Mesenchymal stem cell (in vitro differentiated cells and primary cell): ENCODE measurements around the gene CERS1.
A peak's percentile ranks its signal among the peaks of the same experiment; 100 is the strongest.

Experiments used
- DNase-seq: peaks from one replicate; pipeline ENCODE4 v3.0.0-alpha.2; 2013
- H2AFZ ChIP-seq: one replicate; pipeline ENCODE4 v1.6.1; 2013; ENCODE audit warnings: low read depth, mild to moderate bottlenecking, control low read depth, inconsistent platforms, low read length, moderate library complexity
- H2AK5ac ChIP-seq: 2 replicates; pipeline ENCODE4 v1.6.1; 2013; ENCODE audit warnings: low read length, moderate library complexity, mild to moderate bottlenecking, inconsistent platforms; ENCODE audit not compliant: severe bottlenecking
- H2BK120ac ChIP-seq: one replicate; pipeline ENCODE4 v1.6.1; 2013; ENCODE audit warnings: low read depth, mild to moderate bottlenecking, inconsistent platforms, low read length, moderate library complexity
- H2BK12ac ChIP-seq, 2 experiments: one replicate each; pipeline ENCODE4 v1.6.1; 2013; ENCODE audit warnings: inconsistent platforms in 2 of 2, low read length in 2 of 2, mild to moderate bottlenecking in 2 of 2, moderate library complexity in 2 of 2, control low read depth in 1 of 2
- H2BK15ac ChIP-seq: one replicate; pipeline ENCODE4 v1.6.1; 2013; ENCODE audit warnings: mild to moderate bottlenecking, low read depth, inconsistent platforms; ENCODE audit not compliant: poor library complexity, severe bottlenecking
- H2BK5ac ChIP-seq: 2 replicates; pipeline ENCODE4 v1.6.1; 2013; ENCODE audit warnings: low read depth, mild to moderate bottlenecking, low read length, control low read depth, inconsistent platforms; ENCODE audit not compliant: poor library complexity, severe bottlenecking
- H3K14ac ChIP-seq, 2 experiments: one replicate each; pipeline ENCODE4 v1.6.1; 2013; ENCODE audit warnings: inconsistent platforms in 2 of 2, low read length in 2 of 2, control low read depth in 1 of 2, mild to moderate bottlenecking in 1 of 2, moderate library complexity in 1 of 2
- H3K18ac ChIP-seq, 2 experiments: one replicate each; pipeline ENCODE4 v1.6.1; 2013; ENCODE audit warnings: inconsistent platforms in 2 of 2, low read length in 2 of 2, control low read depth in 1 of 2, low read depth in 1 of 2, mild to moderate bottlenecking in 1 of 2
- H3K23ac ChIP-seq, 2 experiments: one replicate each; pipeline ENCODE4 v1.6.1; 2013; ENCODE audit warnings: inconsistent platforms in 2 of 2, low read length in 2 of 2, mild to moderate bottlenecking in 2 of 2, moderate library complexity in 2 of 2, control low read depth in 1 of 2
- H3K27ac ChIP-seq: 2 replicates; pipeline ENCODE4 v1.5.1; 2013; ENCODE audit warnings: mild to moderate bottlenecking, moderate library complexity, low read length, control low read depth, inconsistent platforms; ENCODE audit not compliant: poor library complexity, severe bottlenecking
- H3K27me3 ChIP-seq, 2 experiments: 2 replicates each; pipeline versions ENCODE4 v1.6.1 to v1.7.0; 2013; ENCODE audit warnings: low read length in 2 of 2, mild to moderate bottlenecking in 2 of 2, moderate library complexity in 2 of 2, control low read depth in 1 of 2, inconsistent platforms in 1 of 2; ENCODE audit not compliant: control insufficient read depth in 1 of 2, insufficient read depth in 1 of 2
- H3K36me3 ChIP-seq, 2 experiments: 2 replicates each; pipeline versions ENCODE4 v1.6.1 to v1.7.0; 2013; ENCODE audit warnings: low read length in 2 of 2, control low read depth in 1 of 2, inconsistent platforms in 1 of 2, low read depth in 1 of 2, mild to moderate bottlenecking in 1 of 2; ENCODE audit not compliant: insufficient read depth in 2 of 2, control insufficient read depth in 1 of 2
- H3K4ac ChIP-seq, 2 experiments: one replicate each; pipeline ENCODE4 v1.6.1; 2013; ENCODE audit warnings: inconsistent platforms in 2 of 2, low read length in 2 of 2, mild to moderate bottlenecking in 2 of 2, moderate library complexity in 2 of 2, control low read depth in 1 of 2, low read depth in 1 of 2
- H3K4me1 ChIP-seq: 2 replicates; pipeline ENCODE4 v1.6.1; 2013; ENCODE audit warnings: low read depth, low read length, control low read depth; ENCODE audit not compliant: control insufficient read depth, insufficient read depth
- H3K4me2 ChIP-seq: 2 replicates; pipeline ENCODE4 v1.6.1; 2013; ENCODE audit warnings: low read length, mild to moderate bottlenecking, inconsistent platforms; ENCODE audit not compliant: poor library complexity, severe bottlenecking
- H3K4me3 ChIP-seq, 2 experiments: 2 replicates each; pipeline versions ENCODE4 v1.5.1 to v1.7.0; 2013; ENCODE audit warnings: low read length in 2 of 2, mild to moderate bottlenecking in 2 of 2, control low read depth in 1 of 2, low read depth in 1 of 2; ENCODE audit not compliant: insufficient read depth in 1 of 2
- H3K79me1 ChIP-seq: replicated peaks from 2 replicates; pipeline ENCODE4 v1.6.1; 2013; ENCODE audit warnings: mild to moderate bottlenecking, control low read depth, low read length, inconsistent platforms; ENCODE audit not compliant: poor library complexity, severe bottlenecking
- H3K9ac ChIP-seq: 2 replicates; pipeline ENCODE4 v1.7.0; 2013; ENCODE audit warnings: mild to moderate bottlenecking, low read length, moderate library complexity
- H3K9me3 ChIP-seq: 2 replicates; pipeline ENCODE4 v1.7.0; 2013; ENCODE audit warnings: mild to moderate bottlenecking, low read length; ENCODE audit not compliant: control insufficient read depth
- H4K8ac ChIP-seq: one replicate; pipeline ENCODE4 v1.6.1; 2013; ENCODE audit warnings: inconsistent platforms, mild to moderate bottlenecking, low read length, moderate library complexity
- H4K91ac ChIP-seq: one replicate; pipeline ENCODE4 v1.6.1; 2013; ENCODE audit warnings: mild to moderate bottlenecking, low read length, inconsistent platforms
- WGBS: methylation state at CpG from one replicate; pipeline ENCODE4 v1.1.7; 2013; ENCODE audit warnings: mixed read lengths; 5-methylcytosine and 5-hydroxymethylcytosine counted together

Gene CERS1

GRCh38 chr19:18856385-18857126 lies 39.4 kb downstream of the CERS1 start:
- Histone ChIP-seq H2BK12ac (no peak overlapping the region), H3K4me1 (no peaks in the 10 kb centered on the region), H2AK5ac (no peak overlapping the region), H2AFZ (no peak overlapping the region), H3K4me3 (no peak overlapping the region), H3K36me3 (peaks cover 98 to 99% of the 10 kb centered on the region in 2 experiments), H2BK120ac (no peak overlapping the region), H4K8ac (no peak overlapping the region), H3K9me3 (no peaks in the 10 kb centered on the region), H2BK15ac (no peak overlapping the region), H3K18ac (no peak overlapping the region), H3K4me2 (no peak overlapping the region), H3K9ac (no peak overlapping the region), H3K79me1 (peaks cover 68% of the 10 kb centered on the region), H3K27me3 (no peaks in the 10 kb centered on the region), H3K23ac (no peak overlapping the region), H4K91ac (peak overlapping the region; percentile 12), H3K4ac (no peak overlapping the region), H3K14ac (no peak overlapping the region), H3K27ac (no peak overlapping the region), H2BK5ac (no peak overlapping the region)
- WGBS: 91% methylated on average over 21 of the region's 22 CpGs
- no peak for DNase-seq

- Histone ChIP-seq H4K91ac (peak overlapping the region; percentile 12), H3K14ac (no peak overlapping the region), H2AK5ac (no peak overlapping the region), H3K18ac (no peak overlapping the region), H2BK15ac (no peak overlapping the region), H3K4me2 (no peak overlapping the region), H3K79me1 (peaks cover 69% of the 10 kb centered on the region), H3K27me3 (no peaks in the 10 kb centered on the region), H2BK12ac (no peak overlapping the region), H3K4me1 (no peaks in the 10 kb centered on the region), H3K9me3 (no peaks in the 10 kb centered on the region), H3K9ac (no peak overlapping the region), H3K23ac (no peak overlapping the region), H3K4ac (no peak overlapping the region), H2BK5ac (no peak overlapping the region), H4K8ac (no peak overlapping the region), H2BK120ac (no peak overlapping the region), H3K36me3 (peaks cover 98 to 99% of the 10 kb centered on the region in 2 experiments), H2AFZ (no peak overlapping the region), H3K27ac (no peak overlapping the region), H3K4me3 (no peak overlapping the region)
- no peak for DNase-seq
- WGBS: 97% methylated on average over 27 of the region's 27 CpGs
These were observed 40.1 kb downstream of the CERS1 start for GRCh38 chr19:18855647-18856384.

GRCh38 chr19:18854982-18855381 lies 41.0 kb downstream of the CERS1 start:
- WGBS: 96% methylated on average over 33 of the region's 33 CpGs
- Histone ChIP-seq H2BK15ac (no peak overlapping the region), H2BK5ac (no peak overlapping the region), H3K27me3 (no peaks in the 10 kb centered on the region), H3K36me3 (peaks cover 95 to 99% of the 10 kb centered on the region in 2 experiments), H2BK120ac (no peak overlapping the region), H3K23ac (no peak overlapping the region), H2AK5ac (no peak overlapping the region), H3K4me3 (no peak overlapping the region), H3K4me2 (no peak overlapping the region), H3K4me1 (peaks cover 6% of the 10 kb centered on the region), H3K18ac (no peak overlapping the region), H4K8ac (no peak overlapping the region), H3K4ac (no peak overlapping the region), H4K91ac (no peak overlapping the region), H3K9me3 (no peaks in the 10 kb centered on the region), H3K79me1 (peaks cover 72% of the 10 kb centered on the region), H2BK12ac (no peak overlapping the region), H3K14ac (no peak overlapping the region), H2AFZ (no peak overlapping the region), H3K27ac (no peak overlapping the region), H3K9ac (no peak overlapping the region)
- DNase-seq: no peak

GRCh38 chr19:18853755-18854427 lies 42.1 kb downstream of the CERS1 start:
- Histone ChIP-seq H3K4ac (no peak overlapping the region), H3K14ac (no peak overlapping the region), H2BK120ac (no peak overlapping the region), H3K9me3 (no peaks in the 10 kb centered on the region), H2BK12ac (no peak overlapping the region), H3K79me1 (peaks cover 71% of the 10 kb centered on the region), H3K27ac (no peak overlapping the region), H4K91ac (no peak overlapping the region), H3K36me3 (peaks cover 84 to 94% of the 10 kb centered on the region in 2 experiments), H2AFZ (no peak overlapping the region), H3K4me3 (no peak overlapping the region), H4K8ac (no peak overlapping the region), H3K9ac (no peak overlapping the region), H3K4me1 (peaks cover 16% of the 10 kb centered on the region), H3K4me2 (no peak overlapping the region), H3K27me3 (no peaks in the 10 kb centered on the region), H2BK15ac (no peak overlapping the region), H3K18ac (no peak overlapping the region), H2BK5ac (no peak overlapping the region), H3K23ac (no peak overlapping the region), H2AK5ac (no peak overlapping the region)
- DNase-seq: no peak
- WGBS: 88% methylated on average over 17 of the region's 17 CpGs
